ENCODE results near the gene PDZD2.

The PDZD2 gene

DNA sequence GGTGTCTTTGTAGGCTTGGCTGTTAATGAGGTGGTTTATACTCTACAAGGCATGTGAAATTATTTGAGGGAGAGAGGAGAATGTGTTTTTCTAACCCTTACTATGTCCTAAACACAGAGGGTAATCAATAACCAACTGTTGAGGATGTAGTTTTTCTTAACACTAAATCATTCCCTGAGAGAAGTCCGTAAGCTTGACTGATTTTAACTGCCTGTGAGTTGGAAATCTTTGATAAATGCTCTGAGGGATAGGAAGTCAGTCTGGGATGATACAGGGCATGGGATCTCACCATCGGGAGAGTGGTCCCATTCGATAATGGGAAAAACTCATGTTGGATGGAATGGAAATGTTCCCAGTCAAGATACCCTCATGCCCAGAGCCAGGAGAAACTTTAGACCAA lies 249.6 kb downstream of the PDZD2 start:
- DNase-seq, result no peak

DNA sequence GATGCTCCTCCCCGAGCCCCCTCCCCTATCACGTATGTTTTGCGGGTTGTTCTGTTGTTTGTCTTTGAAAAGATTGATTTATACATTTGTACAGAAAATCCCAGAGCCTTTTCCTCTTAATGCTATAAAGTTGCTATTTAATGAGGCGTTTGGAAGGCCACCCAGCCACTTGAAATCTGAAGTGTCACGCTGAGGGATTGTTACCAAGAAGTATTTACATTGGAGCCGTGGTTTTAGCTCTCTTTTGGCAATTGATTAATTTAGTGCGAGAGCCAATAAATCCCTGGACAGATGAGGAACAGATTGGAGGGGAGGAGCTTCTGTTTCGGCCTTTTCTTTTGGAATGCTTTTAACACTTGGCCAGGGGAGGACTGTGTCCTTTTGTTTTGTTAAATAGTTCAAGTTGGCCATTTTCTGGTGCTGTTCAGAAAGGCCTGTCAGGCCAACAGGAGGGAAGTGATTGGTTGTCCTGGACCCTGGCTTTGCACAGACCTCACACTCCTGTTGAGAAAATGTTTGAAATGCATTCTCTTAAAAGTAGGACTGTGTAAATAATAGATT lies 250.2 kb downstream of the PDZD2 start:
- DNase-seq, result no peak

DNA sequence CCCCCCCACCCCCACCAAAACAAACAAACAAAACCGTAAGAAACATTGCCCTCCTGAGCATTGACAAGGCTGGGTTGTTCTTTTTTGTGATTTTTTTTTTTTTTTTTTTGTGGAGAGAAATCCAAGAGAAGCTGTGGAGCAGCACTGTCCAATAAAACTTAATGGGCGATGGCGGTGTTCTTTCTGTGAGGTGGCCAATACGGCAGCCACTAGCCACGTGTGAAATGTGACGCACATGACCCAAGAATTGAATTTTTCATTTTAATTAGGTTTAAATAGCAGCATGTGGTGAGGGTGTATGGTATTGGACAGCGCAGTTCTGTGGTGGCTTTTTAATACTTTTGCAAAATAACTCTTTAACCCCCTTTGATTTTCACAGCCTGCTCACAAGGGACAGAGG lies 251.1 kb downstream of the PDZD2 start:
- DNase-seq, result no peak

DNA sequence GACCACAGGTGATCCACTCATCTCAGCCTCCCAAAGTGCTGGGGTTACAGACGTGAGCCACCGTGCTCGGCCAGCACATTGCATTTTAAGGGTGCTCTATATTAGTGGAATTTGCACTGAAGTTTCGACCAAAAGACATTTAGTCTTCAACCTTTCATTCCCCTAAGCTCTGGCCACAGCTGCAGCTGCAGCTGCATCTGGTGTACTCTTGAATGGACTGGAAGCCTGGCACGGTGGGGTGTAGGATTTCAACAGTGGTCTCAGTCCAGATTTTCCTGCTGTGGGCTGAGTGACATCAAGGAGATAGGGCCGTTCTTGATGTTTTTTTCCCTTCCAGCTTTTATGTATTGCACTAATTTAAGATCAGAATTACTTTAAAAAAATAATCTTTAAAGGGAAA lies 255.2 kb downstream of the PDZD2 start:
- DNase-seq, result no peak

DNA sequence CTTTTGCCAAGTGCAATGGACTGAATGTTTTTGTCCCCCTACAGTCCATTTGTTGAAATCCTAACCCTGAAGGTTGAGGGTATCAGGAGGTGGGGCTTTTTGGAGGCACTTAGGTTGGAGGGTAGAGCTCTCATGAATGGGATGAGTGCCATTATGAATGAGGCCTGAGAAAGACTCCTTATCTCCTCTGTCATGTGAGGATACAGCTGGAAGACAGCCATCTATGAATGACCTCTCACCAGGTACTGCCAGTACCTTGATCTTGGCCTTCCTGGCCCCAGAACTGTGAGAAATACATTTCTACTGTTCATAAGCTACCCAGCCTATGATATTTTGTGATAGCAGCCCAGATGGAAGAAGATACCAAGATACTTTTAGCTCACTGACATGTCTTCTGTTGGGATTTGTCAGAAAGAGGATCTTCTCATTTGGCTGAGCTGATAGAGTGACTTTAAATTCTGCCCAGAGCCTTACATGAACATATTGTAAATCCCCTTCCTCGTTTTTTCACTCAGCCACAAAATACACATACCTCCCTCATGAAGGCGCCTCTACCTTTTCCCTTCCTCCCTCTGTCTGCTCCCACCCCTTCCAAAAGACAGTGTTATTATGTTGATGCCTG lies 256.4 kb downstream of the PDZD2 start:
- no peak for DNase-seq

GRCh38 chr5:31898036-31898632 lies 259.2 kb downstream of the PDZD2 start:
- DNase-seq, result no peak

GRCh38 chr5:31900296-31900865 lies 261.4 kb downstream of the PDZD2 start:
- DNase-seq, result no peak

- DNase-seq, result no peak
These were observed 263.0 kb downstream of the PDZD2 start for GRCh38 chr5:31901807-31902530.

GRCh38 chr5:31908396-31908795 lies 269.5 kb downstream of the PDZD2 start:
- no peak for DNase-seq

DNA sequence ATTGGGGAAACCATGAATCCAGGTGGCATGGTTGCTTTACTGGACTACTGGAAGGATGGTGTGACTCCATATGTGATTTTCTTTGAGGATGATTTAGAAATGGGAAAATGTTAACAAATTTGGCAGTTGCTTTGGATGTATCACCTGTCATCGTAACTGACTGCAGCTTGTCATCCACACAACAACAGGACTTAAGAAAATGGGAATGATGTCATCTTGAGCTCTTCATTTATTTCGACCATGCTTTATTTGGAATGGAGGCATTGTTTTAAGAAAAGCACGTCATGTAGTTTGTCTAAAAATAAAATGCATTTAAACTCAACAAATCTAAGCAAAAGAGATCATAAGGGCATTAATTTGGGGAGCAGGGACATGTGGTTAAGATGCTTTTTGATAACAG lies 270.1 kb downstream of the PDZD2 start:
- no peak for DNase-seq

DNA sequence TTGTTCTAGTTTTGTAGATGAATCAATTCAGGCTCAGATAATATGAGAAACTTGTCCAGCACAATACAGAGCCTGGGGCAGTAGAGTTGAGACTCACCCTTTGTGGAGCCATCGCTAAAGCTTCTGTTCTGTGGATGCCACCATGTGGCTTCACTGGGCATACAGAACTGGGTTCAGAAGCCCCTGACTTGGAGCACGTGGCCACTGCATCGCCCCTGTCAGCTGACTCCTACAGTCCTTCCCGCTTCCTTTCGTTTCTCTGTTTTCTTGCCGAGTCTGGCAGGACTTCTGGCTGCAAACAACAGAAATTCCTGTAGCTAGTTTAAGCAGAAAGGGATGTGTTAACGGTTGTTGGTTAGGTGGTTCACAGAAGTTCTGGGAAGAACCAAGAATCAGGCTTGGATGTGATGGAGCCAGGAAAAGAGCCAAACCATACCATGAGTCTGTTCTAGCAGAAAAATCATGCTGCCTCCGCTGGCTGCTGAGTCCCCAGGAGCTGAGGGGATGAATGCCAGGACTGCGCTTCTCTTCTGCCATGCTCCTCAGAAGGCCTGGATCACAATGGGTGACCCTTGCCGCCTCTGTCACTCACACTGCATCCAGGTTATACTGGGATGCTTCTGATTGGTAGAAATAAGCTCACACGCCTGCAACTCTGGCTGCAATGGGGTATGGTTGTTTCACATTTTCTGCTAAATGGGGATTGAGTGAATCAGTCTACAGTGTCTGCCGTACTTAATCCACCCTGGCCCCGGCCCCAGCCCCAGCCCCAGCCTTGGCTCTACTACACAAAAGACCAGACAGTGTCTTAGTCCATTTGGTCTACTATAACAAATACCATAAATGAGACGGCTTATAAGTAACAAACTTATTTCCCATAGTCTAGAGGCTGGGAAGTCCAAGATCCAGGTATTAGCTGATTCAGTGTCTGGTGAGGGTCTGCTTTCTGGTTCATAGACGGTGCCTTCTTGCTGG lies 272.6 kb downstream of the PDZD2 start:
- DNase-seq, result no peak

DNA sequence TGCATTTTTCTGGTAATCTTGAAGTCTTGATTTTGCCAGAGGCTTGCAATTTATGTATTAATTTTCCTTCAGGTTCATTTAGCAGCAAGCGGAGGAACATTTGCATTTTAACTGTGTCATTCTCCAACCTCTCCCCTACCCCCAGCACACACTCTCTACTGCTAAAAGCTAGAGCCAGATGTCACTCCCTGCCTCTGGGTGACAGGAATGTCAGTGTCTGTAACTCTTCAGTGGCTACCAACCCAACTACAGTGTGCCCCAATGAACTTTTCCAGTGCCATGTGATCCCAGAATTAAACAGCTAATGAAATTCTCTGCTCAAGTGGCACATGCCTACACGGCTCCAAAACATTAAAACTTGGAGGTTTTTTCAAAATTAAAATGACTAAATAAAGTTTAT lies 274.9 kb downstream of the PDZD2 start:
- no peak for DNase-seq

DNA sequence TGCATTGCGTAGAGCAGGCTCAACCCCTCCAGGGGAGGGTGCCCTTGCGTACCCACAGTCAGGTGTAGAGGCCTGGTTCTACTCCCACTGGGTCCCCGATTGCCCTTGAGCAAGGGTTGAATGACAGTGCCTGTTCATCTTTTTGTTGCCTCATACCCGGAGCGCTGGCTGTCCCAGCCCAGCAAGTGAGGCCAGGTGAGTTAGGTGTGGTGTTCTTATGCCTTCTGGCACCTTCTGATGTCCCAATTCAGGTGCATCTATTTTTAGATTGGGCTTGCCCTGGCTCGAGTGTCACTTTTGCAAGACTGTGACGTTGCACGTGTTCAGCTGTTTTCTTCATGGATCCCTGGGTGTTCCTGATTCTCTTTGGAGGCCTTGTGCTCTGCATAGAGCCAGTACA lies 277.4 kb downstream of the PDZD2 start:
- no peak for DNase-seq

- no peak for DNase-seq
These were observed 279.8 kb downstream of the PDZD2 start for GRCh38 chr5:31918739-31919138.

DNA sequence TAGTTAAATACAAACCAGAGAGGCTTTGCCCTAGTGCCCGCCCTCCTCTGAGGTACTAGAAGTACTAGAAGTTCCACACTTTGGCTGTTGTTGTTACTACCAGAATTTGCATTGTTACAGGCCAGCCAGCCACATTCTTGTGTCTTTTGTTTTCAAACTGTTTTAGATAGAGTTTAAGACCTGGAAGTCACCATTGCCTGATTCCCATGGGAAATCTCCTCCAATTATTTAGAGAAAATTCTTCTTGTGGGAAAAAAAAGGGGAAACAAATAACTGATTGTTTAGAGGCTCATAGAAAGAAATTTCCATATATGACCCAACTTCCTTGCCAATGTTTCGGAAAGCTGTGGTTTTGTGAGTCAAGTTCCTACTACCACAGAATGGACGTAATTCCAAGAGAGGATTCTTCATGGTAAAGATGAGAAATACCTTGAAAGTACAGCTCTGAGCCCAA lies 282.9 kb downstream of the PDZD2 start:
- no peak for DNase-seq

DNA sequence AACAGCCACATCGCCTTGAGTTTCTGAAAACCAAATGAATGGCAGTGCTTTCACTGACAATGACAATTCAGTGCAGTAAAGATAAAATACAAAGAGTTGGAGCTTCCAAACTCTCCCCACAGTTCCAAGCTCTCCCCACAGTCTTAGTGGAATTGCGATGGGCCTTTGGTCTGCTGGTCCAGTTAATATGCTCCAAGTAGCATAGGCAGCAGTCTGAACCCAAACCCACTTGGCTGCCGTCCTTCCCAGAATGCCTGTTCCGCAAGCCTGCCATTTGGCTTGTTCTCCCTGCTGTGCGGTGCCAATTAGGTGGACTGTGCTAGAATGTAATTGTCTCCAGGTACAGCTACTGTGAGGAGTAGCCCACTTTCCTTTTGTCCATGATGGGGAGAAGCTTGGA lies 285.1 kb downstream of the PDZD2 start:
- no peak for DNase-seq

DNA sequence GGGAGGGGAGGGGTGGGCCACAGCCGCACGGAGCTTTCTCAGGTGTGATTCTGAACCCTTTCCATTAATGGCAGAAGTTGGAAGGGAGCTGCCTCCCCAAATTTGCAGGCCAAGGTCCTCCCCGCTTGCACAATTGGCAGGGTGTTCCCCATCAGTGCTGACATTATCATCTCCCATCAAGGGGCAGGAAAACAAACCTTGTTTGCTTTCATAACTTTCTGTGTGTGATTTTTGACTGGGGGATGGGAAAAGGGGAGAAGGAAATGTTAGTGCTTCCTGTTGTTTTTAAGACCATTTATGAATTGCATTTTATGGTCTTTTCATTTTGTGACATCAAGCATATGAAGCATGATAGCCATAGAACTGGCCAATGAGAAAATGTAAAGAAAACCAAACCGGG lies 292.9 kb downstream of the PDZD2 start:
- DNase-seq, result no peak

DNA sequence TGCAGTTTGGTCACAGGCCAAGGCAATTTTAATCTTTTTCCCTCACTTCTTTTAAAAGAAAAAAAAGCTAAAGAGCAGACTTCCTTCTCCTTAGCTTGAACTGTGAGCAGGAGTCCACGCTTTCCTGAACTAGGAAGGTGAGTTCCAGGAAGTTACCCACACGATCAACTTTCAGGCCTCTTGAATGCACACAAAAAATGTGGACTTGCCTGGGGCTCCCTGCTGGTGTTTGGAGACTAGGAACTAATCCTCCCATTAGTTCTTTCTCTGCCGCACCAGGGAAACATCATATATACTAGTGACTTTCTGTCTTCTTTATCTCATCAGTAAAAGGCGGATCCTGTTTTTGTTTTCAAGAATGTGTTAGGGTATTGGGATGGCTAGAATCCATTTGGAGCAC lies 295.2 kb downstream of the PDZD2 start:
- DNase-seq, result no peak

DNA sequence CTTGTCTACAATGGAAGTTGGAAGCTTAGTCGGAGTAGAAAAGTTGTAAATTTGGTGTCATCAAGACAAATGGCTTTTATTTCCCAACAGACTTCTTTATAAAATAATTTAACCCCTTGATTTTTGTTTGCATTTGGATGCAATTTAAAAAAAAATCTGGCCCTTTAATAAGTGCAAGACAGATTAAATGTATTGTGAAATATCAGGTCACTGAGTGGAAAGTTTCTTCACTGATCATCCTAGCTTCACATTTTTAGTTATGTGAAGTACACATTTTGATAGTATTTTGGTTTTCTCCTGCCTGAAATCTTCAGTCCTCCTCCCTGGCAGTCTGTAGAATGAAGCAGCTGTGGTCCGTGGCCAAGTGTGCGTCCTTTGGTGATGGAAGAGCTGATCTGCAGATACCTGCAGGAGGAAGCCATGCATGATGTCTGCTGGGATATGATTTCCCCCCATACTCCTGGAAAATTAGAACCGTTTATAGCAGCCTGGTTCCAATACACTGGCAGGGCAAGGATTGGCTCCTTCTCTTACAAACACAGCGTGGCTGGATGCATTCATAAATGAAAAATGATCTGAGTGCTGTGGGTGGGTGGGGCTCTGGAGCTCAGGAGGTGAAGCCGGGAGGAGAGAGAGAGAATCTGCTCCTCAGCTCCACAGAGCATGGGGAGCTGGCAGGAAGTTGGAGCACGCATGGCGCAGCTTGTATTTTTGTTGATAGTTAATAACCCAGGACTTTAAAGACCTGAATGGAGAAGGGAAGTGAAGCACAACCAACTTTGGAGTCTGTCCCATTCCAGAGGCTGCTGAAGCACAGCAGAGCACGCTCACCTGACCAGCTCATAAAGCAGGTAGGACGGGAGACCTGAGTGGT lies 296.8 kb downstream of the PDZD2 start:
- no peak for DNase-seq

- no peak for DNase-seq
These were observed 297.8 kb downstream of the PDZD2 start for GRCh38 chr5:31936683-31937082.

GRCh38 chr5:31937226-31937625 lies 298.3 kb downstream of the PDZD2 start:
- DNase-seq, result no peak

- no peak for DNase-seq
These were observed 298.8 kb downstream of the PDZD2 start for GRCh38 chr5:31937703-31938102.
